Right atrium auricular region (tissue), 2 donors: Measurements from ENCODE around the gene GRAMD1A. TPM values are rescaled to one million over a fixed set of nuclear protein-coding genes. Genes with fewer than 3 reads are reported as not detected.

Experiments used
- DNase-seq: peaks from one replicate; pipeline ENCODE4 v3.0.0-alpha.2; 2019; ENCODE audit warnings: low spot score
- H3K27ac ChIP-seq, 2 donors: fragments of 200-600 bp; sonication (generic); 1 replicate in 1 of 2; 2 replicates in 1 of 2; pipeline ENCODE4 v1.5.1; 2016 to 2019
- H3K27me3 ChIP-seq, 2 donors: fragments of 200-600 bp; sonication (generic); one replicate each; pipeline versions ENCODE4 v1.5.1 to v1.6.0; 2017 to 2019
- H3K36me3 ChIP-seq: fragments of 200-600 bp; sonication (generic); one replicate; pipeline ENCODE4 v1.5.1; 2016
- H3K4me1 ChIP-seq, 2 donors: fragments of 200-600 bp; sonication (generic); one replicate each; pipeline versions ENCODE4 v1.5.1 to v1.6.0; 2017 to 2019
- H3K4me3 ChIP-seq, 2 donors: fragments of 200-600 bp; sonication (generic); 1 replicate in 1 of 2; 2 replicates in 1 of 2; pipeline ENCODE4 v1.5.1; 2017 to 2019; ENCODE audit warnings: mild to moderate bottlenecking in 1 of 2, moderate library complexity in 1 of 2
- H3K9me3 ChIP-seq, 2 donors: fragments of 200-600 bp; sonication (generic); one replicate each; pipeline ENCODE4 v1.5.1; 2019
- total RNA-seq, 2 donors: library from RNA; depleted of rRNA; stranded (reverse); fragments of >200 nt; gene quantifications; one replicate each; pipeline ENCODE4 v1.1.0, GENCODE V29; 2016
- TF ChIP-seq, protein P1 (sequence below), 2 donors: fragments of 200-600 bp; sonication (generic); IDR thresholded peaks; one replicate each; pipeline ENCODE4 v1.5.1; 2019; ENCODE audit warnings: antibody characterized with exemption in 2 of 2

GRAMD1A gene
- total RNA-seq, 2 donors from 2014 or later, result 29.6 to 37.7 TPM

DNA sequence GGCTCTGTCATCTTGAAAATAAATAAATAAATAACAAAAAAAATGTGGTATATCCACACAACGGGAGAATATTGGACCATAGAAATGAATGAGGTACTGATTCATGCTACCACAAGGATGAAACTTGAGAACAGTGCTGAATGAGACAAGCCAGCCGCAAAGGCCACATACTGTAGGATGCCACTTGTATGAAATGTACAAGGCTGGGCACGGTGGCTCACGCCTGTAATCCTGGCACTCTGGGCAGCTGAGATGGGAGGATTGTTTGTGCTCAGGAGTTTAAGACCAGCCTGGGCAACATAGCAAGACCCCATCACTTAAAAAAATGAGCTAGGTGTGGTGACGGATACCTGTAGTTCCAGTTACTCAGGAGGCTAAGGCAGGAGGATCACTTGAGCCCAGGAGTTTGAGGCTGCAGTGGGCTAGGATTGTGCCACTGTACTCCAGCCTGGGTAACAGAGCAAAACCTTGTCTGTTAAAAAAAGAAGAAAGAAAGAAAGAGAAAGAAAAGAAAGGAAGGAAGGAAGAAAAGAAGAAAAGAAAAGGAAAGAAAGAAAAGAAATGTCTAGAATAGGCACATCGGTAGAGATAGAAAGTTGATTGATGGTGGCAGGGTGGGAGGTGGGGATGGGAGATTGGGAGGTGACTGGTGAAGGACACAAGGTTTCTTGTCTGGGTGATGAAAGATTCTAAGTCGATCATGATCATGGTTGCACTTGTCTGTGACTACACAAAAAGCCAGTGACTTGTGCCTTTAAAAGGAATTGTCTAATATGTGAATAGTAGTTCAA is 61.7 kb downstream of the GRAMD1A start:
- Histone ChIP-seq H3K27ac (no peak overlapping the region), H3K4me3 (no peak overlapping the region), H3K27me3 (no peaks in the 10 kb centered on the region), H3K4me1 (no peaks in the 10 kb centered on the region), H3K9me3 (no peaks in the 10 kb centered on the region), H3K36me3 (no peaks in the 10 kb centered on the region)
- TF ChIP-seq, protein P1, sequence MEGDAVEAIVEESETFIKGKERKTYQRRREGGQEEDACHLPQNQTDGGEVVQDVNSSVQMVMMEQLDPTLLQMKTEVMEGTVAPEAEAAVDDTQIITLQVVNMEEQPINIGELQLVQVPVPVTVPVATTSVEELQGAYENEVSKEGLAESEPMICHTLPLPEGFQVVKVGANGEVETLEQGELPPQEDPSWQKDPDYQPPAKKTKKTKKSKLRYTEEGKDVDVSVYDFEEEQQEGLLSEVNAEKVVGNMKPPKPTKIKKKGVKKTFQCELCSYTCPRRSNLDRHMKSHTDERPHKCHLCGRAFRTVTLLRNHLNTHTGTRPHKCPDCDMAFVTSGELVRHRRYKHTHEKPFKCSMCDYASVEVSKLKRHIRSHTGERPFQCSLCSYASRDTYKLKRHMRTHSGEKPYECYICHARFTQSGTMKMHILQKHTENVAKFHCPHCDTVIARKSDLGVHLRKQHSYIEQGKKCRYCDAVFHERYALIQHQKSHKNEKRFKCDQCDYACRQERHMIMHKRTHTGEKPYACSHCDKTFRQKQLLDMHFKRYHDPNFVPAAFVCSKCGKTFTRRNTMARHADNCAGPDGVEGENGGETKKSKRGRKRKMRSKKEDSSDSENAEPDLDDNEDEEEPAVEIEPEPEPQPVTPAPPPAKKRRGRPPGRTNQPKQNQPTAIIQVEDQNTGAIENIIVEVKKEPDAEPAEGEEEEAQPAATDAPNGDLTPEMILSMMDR (IDR thresholded peaks at IDR 0.05), result no peak
- no peak for DNase-seq

DNA sequence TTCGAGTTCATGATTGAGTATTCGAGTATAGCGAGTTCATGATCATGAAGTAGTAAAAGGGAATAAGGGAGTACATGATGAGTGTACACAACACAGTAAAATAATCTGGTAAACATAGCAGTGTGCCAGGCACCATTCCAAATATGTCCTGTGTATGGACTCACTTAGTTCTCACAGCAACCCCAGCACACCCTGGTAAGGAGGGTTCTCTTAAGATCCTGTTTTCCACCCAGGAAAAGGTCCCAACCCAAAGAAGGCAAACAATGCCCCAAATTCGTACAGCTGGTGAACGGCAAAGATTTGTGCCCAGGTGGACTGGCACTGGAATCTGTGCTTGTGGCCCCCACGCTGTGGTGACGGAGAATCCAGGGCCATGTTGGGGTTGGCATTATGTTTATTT is 62.8 kb downstream of the GRAMD1A start:
- no peak for DNase-seq
- H3K27me3 ChIP-seq, result no peaks in the 10 kb centered on the region
- no peaks in the 10 kb centered on the region for H3K36me3 ChIP-seq
- H3K9me3 ChIP-seq, result no peaks in the 10 kb centered on the region
- H3K4me1 ChIP-seq, result no peaks in the 10 kb centered on the region
- TF ChIP-seq, protein P1 (IDR thresholded peaks at IDR 0.05), result no peak
- no peak overlapping the region for H3K4me3 ChIP-seq
- H3K27ac ChIP-seq, result no peak overlapping the region

DNA sequence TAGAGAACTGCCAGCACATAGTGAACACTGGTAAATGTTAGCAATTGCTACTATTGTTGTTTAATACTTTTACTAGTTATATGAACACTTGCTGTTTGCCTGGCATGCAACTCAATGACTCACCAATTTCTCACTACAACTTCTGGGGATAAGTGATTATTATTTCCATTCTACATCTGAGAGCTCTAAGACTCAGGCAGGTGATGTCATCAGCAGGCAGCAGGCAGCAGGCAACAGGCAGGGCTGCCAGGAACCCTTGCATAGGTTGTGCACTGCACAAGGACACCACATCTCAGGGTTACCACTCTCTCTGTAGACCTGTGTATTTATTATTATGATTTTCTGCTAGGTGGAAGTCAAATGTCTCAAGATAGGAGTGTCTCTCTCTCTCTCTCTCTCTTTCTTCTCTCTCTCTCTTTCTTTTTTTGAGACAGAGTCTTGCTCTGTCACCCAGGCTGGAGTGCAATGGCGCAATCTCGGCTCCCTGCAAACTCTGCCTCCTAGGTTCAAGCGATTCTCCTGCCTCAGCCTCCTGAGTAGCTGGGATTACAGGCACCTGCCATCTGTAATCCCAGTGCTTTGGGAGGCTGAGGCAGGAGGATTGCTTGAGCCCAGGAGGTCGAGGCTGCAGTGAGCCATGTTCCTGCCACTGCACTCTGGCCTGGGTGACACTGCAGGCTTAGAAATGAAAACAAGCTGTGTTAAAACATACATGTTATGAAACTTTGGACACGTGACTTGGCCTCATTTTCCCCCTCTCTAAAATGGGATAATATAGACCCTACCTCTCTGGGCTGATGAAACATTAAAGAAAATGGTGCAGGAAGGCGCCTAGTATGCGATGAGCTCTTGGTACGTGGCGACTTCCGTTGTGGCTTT is 64.1 kb downstream of the GRAMD1A start:
- TF ChIP-seq, protein P1 (IDR thresholded peaks at IDR 0.05), result no peak
- Histone ChIP-seq H3K36me3 (no peaks in the 10 kb centered on the region), H3K4me3 (no peak overlapping the region), H3K9me3 (no peaks in the 10 kb centered on the region), H3K4me1 (peaks cover 0 to 9% of the 10 kb centered on the region in 2 donors), H3K27ac (no peak overlapping the region), H3K27me3 (no peaks in the 10 kb centered on the region)
- no peak for DNase-seq

DNA sequence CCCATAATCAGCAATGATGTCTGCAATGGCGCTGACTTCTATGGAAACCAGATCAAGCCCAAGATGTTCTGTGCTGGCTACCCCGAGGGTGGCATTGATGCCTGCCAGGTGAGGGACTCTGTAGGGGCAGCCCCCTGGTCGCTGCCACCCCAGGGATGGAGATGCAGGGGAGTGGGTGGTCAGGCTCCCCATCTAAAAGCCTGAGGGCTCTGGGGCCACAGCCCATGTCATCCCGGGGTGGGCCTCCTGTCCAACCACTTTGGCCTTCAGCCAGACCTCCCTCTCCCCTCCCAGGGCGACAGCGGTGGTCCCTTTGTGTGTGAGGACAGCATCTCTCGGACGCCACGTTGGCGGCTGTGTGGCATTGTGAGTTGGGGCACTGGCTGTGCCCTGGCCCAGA is 65.5 kb downstream of the GRAMD1A start:
- Histone ChIP-seq H3K27ac (no peak overlapping the region), H3K4me1 (peaks cover 0 to 9% of the 10 kb centered on the region in 2 donors), H3K36me3 (no peaks in the 10 kb centered on the region), H3K27me3 (no peaks in the 10 kb centered on the region), H3K4me3 (no peak overlapping the region), H3K9me3 (peaks cover 0 to 5% of the 10 kb centered on the region in 2 donors)
- TF ChIP-seq, protein P1 (IDR thresholded peaks at IDR 0.05), result no peak
- no peak for DNase-seq

DNA sequence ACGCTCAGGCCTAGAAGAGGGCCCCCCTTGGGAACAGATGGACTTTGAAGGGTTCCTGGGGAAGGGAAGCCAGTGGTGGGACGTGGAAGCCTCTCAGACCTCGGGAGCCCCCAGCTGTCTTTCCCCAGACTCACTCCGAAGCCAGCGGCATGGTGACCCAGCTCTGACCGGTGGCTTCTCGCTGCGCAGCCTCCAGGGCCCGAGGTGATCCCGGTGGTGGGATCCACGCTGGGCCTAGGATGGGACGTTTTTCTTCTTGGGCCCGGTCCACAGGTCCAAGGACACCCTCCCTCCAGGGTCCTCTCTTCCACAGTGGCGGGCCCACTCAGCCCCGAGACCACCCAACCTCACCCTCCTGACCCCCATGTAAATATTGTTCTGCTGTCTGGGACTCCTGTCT is 66.0 kb downstream of the GRAMD1A start:
- Histone ChIP-seq H3K27me3 (no peaks in the 10 kb centered on the region), H3K36me3 (no peaks in the 10 kb centered on the region), H3K27ac (no peak overlapping the region), H3K9me3 (peaks cover 0 to 8% of the 10 kb centered on the region in 2 donors), H3K4me1 (peaks cover 0 to 9% of the 10 kb centered on the region in 2 donors), H3K4me3 (no peak overlapping the region)
- no peak for DNase-seq
- TF ChIP-seq, protein P1 (IDR thresholded peaks at IDR 0.05), result no peak
